Ishikawa (cell line): Measurements from ENCODE around the gene CDC20.

Experiments
- EP300 ChIP-seq: IDR thresholded peaks from 2 replicates; pipeline ENCODE4 v1.6.1; 2012; ENCODE audit warnings: borderline replicate concordance
- MAX ChIP-seq: IDR thresholded peaks from 2 replicates; pipeline ENCODE4 v1.6.1; 2012

GRCh38 chr1:43373066-43373940 is 14.5 kb downstream of the CDC20 start:
- no peak for TF ChIP-seq MAX
- TF ChIP-seq EP300 = no peak
